Amygdala (tissue), 56 donors: ENCODE measurements around the gene CLMN.
A peak's percentile ranks its signal among the peaks of the same experiment; 100 is the strongest.
"Not testable (repeated sequence)": the region's sequence is repeated elsewhere in the genome, so short reads cannot be mapped to it uniquely, and the experiment has no call there.

Source experiments
- DNase-seq, 56 donors: peaks; one replicate each; lab custom pipeline; 2025; lab: John Stamatoyannopoulos, UW

The CLMN gene

DNA sequence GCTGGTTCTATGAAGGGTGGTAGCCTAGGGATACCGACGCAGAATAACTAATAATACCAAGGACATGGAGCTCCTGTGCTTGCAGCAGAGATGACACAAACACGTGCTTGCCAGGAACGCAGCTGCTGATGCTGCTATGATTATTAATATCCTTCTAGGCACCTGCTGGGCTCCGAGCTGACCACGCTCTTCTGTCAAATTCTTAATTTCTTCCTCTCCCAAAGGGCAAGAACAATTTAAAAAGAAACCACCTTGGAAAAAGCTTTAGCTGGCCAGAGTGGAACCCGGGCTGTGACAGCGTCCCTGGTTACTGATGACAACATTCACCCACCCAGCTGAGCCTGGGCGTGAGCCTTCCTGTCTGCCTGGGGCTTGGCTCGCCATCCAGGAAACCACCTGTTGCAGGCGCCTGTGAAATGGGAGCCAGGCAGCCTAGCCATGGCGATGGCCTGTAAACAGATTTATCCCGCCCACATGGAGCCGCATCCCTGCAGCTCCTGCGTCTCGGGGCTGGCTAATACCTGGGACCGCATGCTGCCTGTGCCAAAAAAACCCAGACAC, 28.8 kb downstream of the CLMN start:
- DNase-seq = peak in 1 of 56 donors; percentile 24

DNA sequence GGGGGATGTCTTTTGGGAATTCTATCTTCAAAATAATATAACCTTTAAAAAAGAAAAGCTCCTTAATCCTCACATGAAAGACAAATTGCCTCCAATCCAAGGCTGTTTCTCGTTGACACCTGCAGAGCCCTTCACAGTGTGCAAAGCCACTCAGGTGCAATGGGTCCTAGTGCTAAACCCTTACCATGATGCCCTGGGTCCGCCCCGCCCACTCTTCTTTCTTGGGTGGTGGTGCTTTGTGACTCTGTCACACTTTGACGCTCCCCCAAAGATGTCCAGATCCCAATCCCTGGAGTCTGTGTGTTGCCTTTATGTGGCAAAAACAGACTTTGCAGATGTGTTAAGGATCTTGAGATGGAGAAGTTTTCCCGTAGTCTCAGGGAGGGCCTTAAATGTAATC, 29.7 kb downstream of the CLMN start:
- DNase-seq = no peak

DNA sequence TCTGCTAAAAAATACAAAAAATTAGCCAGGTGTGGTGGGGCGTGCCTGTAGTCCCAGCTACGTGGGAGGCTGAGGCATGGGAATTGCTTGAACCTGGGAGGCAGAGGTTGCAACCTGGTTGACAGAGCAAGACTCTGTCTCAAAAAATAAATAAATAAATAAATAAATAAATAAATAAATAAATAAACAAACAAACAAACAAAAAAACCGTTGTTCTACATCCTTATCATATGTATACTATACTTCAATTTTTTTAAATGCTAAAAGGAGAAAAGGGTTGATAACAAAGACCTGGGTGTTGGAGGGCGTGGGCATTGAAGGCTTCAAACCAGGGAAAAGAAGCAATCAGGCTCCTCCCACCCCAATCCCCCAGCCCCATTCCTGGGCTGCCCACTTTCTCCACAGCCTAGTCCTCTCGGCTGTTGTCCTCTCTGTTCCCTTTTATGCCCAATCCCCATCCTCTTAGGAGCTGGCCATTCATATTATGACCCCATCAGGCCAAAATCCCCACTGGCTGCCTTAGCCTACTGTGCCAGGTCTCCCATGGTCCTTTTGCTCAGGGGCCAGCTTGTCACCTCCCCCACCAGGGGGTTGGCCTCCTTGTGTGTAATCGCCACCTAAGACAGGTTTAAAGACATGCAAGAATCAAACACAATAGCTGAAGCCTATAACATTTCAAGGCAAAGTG, 30.2 kb downstream of the CLMN start:
- no peak for DNase-seq

DNA sequence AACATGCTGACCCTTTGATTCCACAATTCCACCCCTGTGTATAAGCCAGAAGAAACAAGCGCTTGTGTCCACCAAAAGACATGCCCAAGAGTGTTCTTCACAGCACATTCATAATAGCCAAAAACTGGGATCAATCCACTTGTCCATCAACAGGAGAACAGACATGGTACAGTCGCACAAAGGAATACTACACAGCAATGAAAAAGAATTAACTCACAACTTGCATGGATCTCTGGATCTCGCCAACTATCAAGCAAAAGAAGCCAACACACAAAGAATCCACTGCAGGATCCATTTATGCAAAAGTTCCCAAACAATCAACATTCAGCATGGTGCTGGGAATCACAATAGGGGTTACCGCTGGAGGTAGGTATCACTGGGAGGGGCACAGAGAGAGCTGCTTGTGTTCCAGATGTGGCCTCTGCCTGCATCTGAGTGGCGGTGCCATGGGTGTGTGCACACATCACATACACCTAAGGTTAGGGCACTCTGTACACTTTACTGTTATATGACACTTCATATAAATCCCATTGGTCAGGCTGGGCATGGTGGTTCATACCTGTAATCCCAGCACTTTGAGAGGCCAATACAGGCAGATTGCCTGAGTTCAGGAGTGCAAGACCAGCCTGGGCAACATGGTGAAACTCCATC, 30.9 kb downstream of the CLMN start:
- DNase-seq = no peak

DNA sequence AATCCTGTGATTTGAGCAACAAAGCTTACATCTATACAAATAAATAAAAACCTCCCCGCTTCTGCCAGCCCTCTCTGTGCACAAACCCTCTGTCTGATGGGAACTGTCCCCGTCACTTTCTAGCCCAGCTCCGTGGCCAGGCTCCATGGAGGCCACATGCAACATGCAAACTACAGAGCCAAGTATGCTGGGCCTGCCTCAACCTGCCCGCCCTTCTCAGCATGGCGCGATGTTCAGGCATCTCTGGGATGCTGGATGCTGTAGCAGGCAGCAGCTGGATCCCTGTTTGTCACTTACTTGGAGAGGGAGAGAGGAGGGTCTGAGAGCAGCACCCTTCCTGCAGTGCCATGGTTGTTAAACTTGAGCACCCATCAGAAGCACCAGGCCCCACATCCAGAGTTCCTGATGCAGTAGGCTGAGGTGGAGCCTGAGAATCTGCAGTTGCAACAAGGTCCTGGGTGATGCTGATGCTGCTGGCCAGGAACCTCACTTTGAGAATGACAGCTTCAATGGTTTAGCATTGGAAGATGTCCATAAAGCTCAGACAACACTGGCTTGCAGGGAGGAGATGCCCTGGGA, 32.4 kb downstream of the CLMN start:
- DNase-seq = no peak

DNA sequence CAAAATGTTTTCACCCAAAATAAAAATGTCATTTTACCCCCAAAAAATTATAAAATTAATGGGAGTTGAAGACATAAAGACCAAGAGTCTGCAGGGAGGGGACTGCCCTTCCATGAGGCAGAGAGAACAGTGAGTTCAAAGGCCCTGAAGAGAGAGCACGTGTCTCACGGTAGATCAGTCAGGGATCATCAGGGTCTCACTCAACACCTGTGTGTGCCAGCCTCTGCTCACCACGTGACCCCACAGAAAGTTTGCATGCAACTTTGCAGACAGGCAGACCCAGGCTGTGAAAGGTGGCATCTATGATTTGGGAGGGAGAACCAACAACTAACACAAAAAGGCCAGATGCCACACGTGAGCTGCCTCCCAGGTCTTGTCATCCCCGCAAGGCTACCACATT, 33.1 kb downstream of the CLMN start:
- DNase-seq = no peak

DNA sequence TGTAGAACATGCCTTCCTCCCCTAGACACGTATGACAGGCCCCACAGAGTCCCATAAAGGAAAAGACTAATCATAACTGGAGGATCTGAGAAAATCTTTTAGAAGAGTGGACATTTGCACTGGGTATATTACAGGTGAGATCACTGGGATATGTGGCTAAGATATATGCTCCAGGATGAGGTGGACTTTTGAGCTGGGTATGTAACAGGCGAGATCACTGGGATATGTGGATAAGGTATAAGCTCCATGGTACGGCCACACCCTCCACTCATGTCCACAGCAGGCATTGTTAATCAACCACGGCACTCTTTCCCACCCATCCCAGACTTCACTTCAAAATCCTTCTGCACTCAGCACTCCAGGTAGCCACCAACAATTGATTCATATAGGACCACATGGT, 34.1 kb downstream of the CLMN start:
- no peak for DNase-seq

DNA sequence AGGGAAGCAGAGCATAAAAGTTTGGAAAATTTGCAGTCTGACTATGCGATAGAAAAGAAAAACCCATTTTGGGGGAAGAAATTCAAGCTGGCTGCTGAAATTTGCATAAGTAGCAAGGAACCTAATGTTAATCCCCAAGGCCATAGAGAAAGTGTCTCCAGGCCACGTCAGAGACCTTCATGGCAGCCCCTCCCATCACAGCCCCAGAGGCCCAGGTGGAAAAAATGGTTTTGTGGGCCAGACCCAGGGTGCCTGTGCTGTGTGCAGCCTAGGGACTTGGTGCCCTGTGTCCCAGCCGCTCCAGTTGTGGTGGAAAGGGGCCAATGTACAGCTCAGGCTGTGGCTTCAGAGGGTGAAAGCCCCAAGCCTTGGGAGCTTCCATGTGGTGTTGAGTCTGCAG, 35.9 kb downstream of the CLMN start:
- not testable (repeated sequence) for DNase-seq

DNA sequence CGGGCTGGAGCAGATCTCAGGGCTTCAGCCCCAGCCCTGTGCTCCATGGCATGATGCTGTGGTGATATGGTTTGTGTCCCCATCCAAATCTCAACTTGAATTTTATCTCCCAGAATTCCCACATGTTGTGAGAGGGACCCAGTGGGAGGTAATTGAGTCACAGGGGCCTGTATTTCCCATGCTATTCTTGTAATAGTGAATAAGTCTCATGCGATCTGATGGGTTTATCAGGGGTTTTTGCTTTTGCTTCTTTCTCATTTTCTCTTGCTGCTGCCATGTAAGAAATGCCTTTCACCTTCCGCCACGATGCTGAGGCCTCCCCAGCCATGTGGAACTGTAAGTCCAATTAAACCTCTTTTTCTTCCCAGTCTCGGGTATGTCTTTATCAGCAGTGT, 36.7 kb downstream of the CLMN start:
- DNase-seq = not testable (repeated sequence)

DNA sequence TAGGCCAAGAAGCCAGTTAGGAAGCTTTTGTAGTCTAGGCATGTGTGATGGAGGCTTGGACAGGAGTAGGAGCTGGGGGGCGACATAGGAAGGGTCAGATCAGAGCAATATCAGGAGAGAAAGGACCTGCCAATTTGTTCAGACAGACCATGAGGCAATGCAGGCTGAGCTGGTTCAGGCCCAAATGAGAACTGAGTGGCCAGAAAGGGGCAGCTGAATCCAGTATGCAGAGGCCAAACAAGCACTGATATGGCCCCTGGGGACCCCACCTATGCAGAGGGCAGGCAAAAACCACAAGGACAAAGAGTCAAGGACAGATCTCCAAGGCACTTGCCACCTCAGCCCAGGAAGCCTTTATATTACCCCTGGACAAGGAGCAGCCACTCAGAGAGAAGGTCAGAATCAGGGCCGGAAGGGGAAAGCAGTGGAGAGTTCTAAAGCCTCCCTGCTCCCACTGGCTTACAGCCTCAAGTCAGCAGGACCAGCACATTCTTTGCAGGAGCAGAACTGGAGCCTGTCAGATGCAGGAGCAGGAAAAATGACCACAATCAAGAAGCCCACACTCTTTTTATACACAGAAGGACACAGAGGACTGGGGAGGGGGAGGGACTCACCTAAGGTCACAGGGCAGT, 37.2 kb downstream of the CLMN start:
- DNase-seq = no peak

DNA sequence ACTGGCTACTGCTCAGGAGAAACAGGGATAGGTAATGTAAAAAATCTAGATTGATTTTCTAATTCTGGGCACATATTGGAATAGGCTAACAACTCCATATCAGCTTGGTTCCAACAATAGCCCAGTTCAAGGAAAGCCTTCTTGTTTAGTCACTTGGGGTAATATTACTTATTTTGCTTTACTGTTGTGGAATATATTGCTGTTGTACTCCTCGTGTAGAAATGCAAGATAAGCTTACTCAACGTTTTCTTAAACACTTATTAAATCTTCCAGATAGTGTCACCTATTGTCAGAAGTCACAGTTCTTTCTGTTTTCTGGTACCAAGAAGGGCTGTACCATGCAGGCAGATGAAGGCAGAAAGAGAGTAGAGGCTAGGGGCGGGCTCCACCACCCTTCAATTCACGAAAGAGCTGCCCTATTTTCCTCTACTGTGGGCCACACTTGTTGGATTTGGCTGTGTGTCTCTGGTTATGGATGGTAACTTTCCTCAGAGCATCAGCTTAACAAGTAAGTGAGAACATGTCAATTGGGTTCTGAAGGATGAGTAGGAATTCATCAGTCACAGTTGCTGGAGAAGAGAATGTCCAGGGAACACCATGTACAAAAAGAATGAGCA, 38.0 kb downstream of the CLMN start:
- no peak for DNase-seq

DNA sequence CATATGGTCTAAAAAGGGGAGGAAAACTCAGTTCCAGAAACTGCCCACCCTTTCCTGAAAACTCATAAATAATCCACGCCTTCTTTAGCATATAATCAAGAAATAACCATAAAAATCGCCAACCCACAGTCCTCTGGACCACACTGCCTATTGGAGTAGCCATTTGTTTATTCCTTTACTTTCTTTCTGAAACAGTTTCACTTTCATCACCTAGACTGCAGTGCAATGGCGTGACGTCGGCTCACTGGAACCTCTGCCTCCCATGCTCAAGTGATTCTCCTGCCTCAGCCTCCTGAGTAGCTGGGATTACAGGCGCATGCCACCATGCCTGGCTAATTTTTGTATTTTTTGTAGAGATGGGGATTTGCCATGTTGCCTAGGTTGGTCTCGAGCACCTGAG, 44.2 kb downstream of the CLMN start:
- DNase-seq = no peak

DNA sequence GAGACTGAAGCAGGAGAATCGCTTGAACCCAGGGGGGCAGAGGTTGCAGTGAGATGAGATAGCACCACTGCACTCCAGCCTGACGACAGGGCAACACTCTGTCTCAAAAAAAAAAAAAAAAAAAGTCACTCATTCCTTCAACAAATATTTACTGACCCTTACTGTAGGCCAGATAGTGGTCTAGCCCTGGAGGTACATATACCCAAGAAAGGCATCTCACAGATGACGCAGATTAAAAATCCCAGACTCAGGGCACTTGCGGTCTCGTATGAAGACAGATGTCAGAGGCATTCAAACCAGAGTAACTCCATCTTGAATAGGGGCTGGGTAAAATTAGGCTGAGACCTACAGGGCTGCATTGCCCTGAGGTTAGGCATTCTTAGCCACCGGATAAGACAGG, 44.8 kb downstream of the CLMN start:
- DNase-seq = no peak

DNA sequence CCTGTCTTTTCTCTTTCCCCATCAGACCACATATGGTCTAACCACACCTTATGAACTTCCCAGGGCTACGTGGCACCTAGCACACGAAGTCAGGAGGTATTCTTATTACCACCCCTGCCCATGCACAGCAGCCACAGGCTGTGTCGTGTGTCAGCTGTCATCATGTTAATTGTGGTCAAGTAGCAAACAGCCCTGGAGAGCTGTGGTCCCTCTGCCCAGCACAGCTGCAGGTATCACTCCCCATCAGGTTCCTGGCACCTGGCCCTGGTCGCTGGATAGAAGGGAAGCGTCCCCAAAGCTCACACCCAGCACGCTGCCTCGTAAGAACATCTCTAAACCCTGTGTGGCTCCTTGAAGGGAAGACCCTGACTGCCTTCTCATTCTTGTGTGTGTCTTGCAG, 45.4 kb downstream of the CLMN start:
- no peak for DNase-seq

DNA sequence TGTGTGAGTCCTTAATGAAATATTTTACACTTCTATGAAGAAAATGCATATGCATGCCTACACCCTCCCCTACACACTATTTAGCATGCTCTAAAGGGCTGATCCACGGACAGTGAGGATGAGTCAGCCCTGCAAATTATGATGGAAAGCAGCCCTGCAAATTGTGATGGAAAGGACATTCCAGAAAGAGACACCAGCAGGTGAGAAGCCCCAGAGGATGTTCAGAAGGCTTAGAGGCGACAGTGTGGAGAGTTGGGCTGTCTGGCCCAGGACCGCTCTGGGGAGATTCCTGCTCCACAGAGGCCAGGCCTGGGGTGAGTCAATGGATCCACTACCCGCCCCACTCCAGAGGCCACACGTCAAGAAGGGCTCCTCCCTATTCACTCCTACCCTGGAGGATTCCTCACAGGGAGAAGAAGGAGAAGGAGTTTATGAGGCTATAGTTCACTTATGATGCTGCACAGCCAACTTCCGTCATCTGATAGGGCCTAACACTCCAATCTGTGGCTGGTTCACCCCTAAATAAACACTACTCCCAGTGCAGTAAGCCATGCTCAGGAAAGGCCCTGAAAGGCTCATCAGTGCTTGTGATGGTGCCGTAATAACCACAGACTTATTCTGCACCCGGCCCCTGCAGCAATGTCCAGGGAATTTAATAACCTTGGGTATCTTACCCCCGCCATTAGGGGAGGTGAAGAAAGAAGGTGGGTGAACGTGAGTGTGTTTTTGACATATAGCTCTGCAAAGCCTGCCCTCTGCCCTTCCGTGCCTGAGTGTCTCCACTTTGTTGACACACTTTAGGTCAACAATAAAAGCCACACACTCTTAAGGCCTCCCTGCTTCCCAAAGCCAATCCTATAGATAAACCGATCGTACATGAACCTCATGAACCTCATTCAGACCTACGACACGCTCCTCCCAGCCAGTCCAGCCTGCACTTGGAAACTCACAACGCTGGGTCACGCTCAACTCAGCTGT, 46.4 kb downstream of the CLMN start:
- DNase-seq = no peak

DNA sequence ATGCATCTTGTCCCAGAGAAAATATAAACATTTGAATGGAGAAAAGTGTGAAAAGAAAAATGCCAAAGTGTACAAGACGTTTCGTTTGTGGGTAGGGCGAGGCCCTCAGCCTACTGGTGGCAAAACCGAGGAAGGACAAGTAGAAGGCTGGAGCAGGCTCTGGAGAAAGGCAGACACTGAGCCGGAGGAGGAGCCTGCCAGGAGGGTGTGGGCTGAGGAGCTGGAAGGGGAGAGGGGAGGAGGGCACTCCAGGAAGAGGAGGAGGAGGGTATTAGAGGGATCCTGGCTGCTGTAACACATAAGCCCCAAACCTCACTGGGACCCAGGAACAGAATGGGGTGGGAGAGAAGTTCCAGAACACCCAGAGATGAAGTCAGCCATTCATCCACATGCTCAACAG, 47.7 kb downstream of the CLMN start:
- DNase-seq = no peak

DNA sequence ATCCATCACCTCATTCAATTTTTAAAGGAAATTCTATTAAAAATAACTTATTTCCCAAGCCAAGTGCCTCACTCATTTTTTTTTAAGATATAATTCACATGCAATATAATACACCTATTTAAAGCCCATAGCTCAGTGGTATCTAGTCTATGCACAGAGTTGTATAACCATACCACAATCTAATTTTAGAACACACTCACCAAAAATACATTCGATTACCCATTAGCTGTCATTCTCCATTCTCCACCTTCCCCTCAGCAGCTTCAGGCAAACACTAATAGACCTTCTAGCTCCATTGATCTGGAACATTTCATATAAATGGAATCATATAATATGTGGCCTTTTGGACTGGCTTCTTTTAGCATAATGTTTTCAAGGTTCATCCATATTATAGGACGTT, 49.5 kb downstream of the CLMN start:
- no peak for DNase-seq

DNA sequence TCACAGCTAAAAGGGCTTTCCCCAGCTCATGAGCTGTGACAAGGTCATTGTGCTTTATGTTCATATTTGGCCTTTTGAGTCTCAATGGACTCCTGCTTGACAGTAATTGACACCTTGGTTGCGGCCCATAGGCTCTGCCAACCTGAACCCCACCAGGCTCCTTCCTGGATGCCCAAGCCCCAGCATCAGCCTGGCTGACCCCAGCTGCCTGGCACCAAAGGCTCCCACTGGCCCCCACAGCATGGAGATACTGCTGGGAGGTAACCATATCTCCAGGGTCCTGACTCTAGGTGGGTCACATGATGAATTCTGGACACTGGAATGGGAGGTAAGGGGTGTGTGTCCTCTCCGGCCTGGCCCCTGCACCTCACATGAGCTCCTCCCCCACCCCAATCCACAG, 50.2 kb downstream of the CLMN start:
- DNase-seq = no peak

DNA sequence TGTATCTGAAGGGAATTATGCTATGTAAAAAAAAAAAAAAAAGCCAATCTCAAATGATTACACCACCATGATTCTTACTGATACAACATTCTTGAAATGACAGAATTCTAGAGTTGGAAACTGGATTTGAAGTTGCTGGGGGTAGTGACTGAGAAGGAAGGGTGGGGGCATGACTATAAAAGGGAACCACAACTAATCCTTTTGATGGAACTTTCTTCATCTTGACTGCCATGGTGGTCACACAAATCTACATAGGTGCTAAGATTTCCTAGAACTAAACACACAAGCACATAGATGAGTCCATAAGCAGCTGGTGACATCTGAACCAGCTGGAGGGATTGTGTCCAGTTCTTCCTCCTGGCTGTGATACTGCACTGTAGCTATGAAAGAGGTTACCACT, 51.4 kb downstream of the CLMN start:
- no peak for DNase-seq

DNA sequence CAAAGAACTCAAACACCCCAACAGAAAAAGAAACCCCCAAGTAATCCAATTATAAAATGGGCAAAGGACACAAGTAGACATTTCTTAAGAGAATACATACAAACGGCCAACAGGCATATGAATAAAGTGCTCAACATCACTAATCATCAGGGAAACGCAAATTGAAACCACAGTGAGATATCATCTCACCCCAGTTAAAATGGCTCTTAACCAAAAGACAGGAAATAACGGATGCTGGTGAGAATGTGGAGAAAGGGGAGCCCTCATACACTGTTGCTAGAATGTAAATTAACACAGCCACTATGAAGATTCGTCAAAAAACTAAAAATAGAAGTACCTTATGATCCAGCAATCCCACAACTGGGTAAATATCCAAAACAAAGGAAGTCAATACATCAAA, 52.4 kb downstream of the CLMN start:
- no peak for DNase-seq
